NCI-H460 (cell line): ENCODE results near the gene DNAJC5G. TPM values are rescaled to one million over a fixed set of nuclear protein-coding genes. Genes with fewer than 3 reads are reported as not detected.

Source experiments
- DNase-seq: peaks from one replicate; pipeline ENCODE4 v3.0.0-alpha.2; 2016; ENCODE audit warnings: low read depth; ENCODE audit errors: extremely low read depth
- polyA plus RNA-seq: library from polyadenylated mRNA; depleted of rRNA; stranded (reverse); fragments of >200 nt; gene quantifications from 2 replicates; pipeline ENCODE4 v1.2.3, GENCODE V29; 2014; cell fraction: nucleus; rRNA removed
- total RNA-seq: library from RNA; depleted of rRNA; stranded (reverse); fragments of >200 nt; shearing (Covaris generic); gene quantifications from 2 replicates; pipeline ENCODE4 v1.2.3, GENCODE V29; 2014; rRNA removed

The DNAJC5G gene, protein sequence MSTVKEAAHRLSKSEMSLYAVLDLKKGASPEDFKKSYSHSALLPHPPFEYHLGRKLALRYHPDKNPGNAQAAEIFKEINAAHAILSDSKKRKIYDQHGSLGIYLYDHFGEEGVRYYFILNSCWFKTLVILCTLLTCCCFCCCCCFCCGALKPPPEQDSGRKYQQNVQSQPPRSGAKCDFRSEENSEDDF
- total RNA-seq: not detected in 2 replicates
- polyA plus RNA-seq: 0.17 and 0.70 TPM in 2 replicates

DNA sequence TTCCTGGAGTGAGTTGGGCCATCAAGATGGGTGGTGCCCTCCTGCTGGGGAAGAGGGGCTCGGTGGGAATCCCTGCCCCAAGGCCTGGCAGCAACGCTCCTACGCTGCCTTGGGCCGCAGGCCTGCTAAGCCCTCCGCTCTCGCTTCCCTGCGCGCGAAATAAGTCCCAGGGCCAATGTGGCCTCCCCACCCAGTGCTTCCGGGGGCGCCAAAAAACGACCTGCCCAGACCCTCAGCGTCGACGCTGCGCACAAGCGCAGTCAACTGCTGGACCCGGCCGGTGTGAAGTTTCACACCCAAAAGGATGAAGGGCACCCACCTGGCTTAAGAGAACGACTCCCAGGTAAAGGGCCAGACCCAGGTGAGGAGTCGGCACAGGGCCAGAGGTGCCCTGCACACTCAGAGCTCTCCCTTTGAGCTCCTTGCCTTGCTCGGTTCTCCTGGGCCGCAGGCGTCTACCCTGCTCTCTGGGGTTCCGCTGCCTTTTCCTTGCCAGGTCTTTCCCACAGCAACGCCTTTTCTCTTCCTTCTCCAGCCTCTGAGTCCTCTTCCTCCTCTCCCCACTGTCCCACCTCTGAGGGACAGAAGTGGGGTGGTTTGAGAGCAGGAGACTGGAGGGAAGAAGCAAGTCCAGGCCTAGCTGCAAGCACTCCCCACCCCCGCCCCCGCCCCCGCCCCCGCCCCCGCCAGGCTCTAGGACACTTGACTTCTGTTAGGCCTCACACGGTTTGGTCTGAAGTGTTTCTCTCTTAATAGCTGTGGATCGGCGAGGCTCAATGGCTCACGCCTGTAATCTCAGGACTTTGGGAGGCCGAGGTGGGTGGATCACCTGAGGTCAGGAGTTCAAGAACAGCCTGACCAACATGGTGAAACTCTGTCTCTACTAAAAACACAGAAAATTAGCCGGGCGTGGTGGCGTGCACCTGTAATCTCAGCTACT lies at the start of gene DNAJC5G:
TSS of gene DNAJC5G (plus strand) at position 223 of the 940 bp plus-strand sequence. CDS start 1,296 bp downstream, outside the sequence.
- DNase-seq: no peak

- no peak for DNase-seq
These were observed 49.7 kb upstream of the DNAJC5G start for GRCh38 chr2:27225526-27225925.

- no peak for DNase-seq
These were observed 47.7 kb upstream of the DNAJC5G start for GRCh38 chr2:27227501-27227900.

DNA sequence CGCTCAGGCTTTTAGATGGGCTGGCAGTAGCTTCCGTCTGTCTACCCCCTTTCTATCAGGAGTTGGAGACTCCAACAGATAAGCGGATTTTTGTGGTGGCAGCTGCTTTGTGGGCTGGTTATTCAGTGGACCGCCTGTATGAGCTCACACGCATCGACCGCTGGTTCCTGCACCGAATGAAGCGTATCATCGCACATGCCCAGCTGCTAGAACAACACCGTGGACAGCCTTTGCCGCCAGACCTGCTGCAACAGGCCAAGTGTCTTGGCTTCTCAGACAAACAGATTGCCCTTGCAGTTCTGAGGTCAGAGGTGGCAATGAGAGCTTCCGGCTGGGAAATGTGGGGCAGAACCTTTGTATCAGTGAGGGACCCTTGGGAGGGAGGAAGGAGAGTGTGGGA lies 43.3 kb upstream of the DNAJC5G start:
- DNase-seq: no peak

DNA sequence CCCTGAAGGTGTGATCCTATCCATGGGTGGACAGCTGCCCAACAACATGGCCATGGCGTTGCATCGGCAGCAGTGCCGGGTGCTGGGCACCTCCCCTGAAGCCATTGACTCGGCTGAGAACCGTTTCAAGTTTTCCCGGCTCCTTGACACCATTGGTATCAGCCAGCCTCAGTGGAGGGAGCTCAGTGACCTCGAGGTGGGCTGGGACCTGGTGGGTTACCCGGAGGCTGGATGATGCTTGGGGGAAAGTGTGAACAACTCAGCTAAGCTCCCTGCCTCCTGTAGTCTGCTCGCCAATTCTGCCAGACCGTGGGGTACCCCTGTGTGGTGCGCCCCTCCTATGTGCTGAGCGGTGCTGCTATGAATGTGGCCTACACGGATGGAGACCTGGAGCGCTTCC lies 41.9 kb upstream of the DNAJC5G start:
- no peak for DNase-seq

GRCh38 chr2:27236136-27236535 lies 39.1 kb upstream of the DNAJC5G start:
- DNase-seq: no peak

DNA sequence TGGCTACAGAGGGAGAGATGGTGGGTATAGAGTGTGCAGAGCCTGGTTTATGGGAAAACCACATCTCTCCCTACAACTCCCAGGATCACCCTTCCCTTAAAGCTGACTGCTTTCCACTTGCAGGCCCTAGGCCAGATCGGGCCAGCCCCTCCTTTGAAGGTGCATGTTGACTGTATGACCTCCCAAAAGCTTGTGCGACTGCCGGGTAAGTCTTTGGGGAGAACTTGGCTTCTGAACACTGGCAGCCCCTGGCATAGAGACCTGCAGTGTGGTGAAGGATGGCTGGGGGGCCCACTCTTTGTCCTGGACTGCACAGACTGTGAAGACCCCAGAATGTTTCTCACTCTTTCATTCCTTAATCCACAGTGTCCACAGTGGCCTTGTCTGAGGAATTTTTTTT lies 38.6 kb upstream of the DNAJC5G start:
- no peak for DNase-seq

- DNase-seq: no peak
These were observed 37.8 kb upstream of the DNAJC5G start for GRCh38 chr2:27237341-27237945.

- no peak for DNase-seq
These were observed 36.3 kb upstream of the DNAJC5G start for GRCh38 chr2:27238976-27239375.

DNA sequence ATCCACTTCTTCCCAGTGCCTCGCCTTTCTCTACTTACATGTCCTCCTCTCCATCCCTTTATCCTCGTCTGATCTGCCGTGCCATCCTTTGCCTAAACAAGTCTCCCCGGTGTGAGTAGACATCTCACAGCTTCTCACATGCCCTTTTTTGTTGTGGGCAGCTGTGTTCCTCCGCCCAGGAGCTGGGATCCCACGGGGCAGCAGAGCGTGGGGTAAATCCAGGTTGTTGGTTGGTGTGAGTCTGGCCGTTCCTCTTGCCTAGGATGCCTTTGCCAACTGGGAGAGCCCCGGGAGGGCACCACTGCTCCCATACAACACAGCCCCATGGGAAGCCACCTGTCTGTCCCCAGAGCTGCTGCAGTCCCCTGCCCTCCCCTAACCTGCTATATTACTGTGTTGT lies 34.8 kb upstream of the DNAJC5G start:
- DNase-seq: no peak

GRCh38 chr2:27241761-27242613 lies 33.2 kb upstream of the DNAJC5G start:
- DNase-seq: no peak

DNA sequence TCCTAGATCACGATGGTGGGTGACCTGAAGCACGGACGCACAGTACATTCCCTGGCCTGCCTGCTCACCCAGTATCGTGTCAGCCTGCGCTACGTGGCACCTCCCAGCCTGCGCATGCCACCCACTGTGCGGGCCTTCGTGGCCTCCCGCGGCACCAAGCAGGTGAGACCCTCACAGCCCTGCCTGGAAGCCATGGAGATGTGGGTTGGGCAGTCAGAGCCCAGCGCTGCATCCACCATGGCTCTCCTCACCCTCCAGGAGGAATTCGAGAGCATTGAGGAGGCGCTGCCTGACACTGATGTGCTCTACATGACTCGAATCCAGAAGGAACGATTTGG lies 32.6 kb upstream of the DNAJC5G start:
- DNase-seq: no peak

GRCh38 chr2:27243391-27244130 lies 31.7 kb upstream of the DNAJC5G start:
- no peak for DNase-seq

DNA sequence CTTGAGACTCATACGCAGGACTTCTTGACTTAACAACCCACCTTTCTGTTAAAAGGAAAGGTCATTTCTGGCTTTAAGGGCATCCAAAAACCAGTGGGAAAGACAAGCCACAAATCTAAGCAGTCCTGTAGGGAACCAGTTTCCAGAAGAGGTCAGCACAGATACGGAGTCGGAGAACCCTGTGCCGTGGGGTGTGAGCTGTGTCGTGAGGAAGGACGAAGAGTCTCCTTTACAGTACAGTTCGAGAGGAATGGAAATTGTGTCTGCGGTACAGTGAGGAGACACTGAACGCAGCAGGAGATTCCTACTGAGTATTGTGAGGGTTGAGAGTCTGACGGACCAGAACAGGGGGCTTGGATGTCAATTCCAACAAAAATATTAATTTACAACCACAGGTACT lies 30.1 kb upstream of the DNAJC5G start:
- no peak for DNase-seq

DNA sequence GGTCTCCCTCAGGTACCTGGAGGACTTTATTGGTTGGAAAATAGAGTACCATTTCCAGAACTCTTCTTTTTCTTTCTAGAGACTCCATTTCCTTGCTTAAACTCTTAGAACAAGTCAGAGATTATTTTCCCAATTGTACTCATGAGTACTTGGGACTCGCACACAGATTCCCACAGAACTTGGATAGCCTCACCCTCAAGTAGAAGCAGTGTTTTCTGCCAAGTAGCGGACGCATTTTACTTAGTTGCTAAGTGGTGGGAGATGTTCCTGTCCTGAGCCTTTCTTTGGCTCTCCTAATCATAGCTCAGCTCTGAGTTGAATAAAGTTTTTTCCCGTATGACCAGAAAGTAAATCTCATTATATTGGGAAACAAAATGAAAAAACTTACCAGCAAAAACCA lies 29.6 kb upstream of the DNAJC5G start:
- no peak for DNase-seq

DNA sequence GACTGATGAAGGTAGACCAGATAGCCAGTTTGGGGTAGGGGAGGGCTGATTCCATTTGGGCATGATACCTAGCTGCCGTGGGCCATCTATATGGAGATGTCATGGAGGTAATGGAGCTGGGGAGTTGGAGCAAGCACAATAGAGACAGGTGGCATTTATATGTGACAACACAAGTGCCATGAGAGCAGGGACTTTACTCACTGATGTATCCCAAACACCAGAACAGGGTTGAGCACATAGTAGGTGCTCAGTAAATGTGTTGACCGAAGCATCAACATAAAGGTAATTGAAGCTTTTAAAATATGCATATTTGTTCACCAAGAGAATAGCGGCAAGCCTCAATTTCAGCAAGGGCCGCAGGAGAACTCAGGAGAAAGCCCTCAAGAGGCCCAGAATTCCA lies 27.3 kb upstream of the DNAJC5G start:
- no peak for DNase-seq

GRCh38 chr2:27249159-27249890 lies 25.9 kb upstream of the DNAJC5G start:
- DNase-seq: no peak

DNA sequence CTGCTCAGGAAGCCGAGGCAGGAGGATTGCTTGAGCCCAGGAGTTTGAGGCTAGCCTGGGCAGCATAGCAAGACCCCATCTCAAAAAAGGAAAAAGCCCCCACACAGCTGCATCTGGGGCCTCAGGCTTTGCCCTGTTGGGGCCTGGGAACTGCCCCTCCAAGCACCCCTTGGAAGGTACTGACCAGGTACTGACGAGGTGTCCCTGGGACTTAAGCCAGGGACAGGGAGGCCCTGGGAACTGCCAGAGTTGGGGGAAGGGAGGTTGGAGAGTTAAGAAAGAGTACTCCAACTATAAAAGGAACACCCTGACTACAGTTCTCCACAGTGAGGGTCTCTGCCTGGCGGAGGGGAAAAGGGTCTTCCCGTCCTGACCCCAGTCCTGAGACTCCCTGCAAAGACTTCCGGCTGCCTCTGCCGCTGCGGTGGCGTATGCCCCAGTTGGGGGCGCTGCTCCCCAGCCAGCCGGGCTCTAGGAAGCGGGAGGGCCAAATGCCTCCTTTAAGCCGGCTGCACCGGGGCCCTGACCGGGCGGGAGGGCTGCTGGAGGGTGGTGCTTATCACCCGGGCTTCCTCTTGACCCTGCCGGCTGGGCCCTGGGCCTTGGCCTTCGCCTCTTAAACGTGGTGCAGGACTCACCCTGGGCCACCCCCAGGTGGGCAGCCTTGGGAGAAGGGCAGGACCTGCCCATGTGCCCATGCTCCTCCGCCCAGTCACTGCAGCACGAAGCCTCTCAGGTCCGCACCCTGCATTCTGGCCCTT lies 25.2 kb upstream of the DNAJC5G start:
- DNase-seq: peak; percentile 60
